Measurements from ENCODE around the gene FANCE. TPM values are rescaled to one million over a fixed set of nuclear protein-coding genes. Genes with fewer than 3 reads are reported as not detected.

The FANCE gene
- total and polyA plus RNA-seq, 9 of the 15 experiments (the other 6 are each of a cell fraction or from before 2014, with no cell fraction given), result 5.7 to 30.2 (median 17.0) TPM

DNA sequence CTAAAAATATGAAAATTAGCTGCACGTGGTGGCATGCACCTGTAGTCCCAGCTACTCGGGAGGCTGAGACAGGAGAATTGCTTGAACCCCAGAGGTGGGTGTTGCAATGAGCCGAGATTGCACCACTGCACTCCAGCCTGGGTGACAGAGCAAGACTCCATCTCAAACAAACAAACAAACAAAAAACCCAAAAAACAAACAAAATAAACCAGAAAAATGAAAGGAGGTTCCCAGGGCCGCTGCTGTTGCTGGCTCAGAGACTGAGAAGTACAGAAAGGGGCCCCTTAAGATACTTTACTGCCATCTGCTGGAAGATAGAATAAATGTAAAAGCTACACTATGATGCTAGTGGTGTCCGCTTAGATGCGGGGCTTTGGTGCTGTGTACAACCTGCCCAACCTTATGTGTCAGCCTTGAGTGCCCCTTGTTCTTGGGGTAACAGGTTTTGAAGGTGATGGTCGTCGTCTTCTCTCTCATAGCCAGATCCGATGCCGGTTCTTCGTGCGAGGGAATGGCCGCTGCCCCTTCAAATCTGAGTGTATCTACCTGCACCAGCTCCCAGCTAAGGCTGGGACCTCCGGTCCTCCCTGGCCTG, 2.8 kb upstream of the FANCE start (continued):
- TF ChIP-seq, protein P1, sequence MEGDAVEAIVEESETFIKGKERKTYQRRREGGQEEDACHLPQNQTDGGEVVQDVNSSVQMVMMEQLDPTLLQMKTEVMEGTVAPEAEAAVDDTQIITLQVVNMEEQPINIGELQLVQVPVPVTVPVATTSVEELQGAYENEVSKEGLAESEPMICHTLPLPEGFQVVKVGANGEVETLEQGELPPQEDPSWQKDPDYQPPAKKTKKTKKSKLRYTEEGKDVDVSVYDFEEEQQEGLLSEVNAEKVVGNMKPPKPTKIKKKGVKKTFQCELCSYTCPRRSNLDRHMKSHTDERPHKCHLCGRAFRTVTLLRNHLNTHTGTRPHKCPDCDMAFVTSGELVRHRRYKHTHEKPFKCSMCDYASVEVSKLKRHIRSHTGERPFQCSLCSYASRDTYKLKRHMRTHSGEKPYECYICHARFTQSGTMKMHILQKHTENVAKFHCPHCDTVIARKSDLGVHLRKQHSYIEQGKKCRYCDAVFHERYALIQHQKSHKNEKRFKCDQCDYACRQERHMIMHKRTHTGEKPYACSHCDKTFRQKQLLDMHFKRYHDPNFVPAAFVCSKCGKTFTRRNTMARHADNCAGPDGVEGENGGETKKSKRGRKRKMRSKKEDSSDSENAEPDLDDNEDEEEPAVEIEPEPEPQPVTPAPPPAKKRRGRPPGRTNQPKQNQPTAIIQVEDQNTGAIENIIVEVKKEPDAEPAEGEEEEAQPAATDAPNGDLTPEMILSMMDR (IDR thresholded peaks at IDR 0.05 in 2 of 3, conservative IDR thresholded peaks at IDR 0.05 in 1 of 3; ENCODE audit: insufficient read depth in 2 of 3, low read depth in 1 of 3, low read length in 3 of 3), result peak; percentile 82 to 97 (median 87)
- TF ChIP-seq GATAD2B (IDR thresholded peaks at IDR 0.05; ENCODE audit: borderline replicate concordance), result no peak
- TF ChIP-seq, protein P2, sequence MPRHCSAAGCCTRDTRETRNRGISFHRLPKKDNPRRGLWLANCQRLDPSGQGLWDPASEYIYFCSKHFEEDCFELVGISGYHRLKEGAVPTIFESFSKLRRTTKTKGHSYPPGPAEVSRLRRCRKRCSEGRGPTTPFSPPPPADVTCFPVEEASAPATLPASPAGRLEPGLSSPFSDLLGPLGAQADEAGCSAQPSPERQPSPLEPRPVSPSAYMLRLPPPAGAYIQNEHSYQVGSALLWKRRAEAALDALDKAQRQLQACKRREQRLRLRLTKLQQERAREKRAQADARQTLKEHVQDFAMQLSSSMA (CRISPR knock-in tag; IDR thresholded peaks at IDR 0.05), result no peak
- TF ChIP-seq, protein P3, sequence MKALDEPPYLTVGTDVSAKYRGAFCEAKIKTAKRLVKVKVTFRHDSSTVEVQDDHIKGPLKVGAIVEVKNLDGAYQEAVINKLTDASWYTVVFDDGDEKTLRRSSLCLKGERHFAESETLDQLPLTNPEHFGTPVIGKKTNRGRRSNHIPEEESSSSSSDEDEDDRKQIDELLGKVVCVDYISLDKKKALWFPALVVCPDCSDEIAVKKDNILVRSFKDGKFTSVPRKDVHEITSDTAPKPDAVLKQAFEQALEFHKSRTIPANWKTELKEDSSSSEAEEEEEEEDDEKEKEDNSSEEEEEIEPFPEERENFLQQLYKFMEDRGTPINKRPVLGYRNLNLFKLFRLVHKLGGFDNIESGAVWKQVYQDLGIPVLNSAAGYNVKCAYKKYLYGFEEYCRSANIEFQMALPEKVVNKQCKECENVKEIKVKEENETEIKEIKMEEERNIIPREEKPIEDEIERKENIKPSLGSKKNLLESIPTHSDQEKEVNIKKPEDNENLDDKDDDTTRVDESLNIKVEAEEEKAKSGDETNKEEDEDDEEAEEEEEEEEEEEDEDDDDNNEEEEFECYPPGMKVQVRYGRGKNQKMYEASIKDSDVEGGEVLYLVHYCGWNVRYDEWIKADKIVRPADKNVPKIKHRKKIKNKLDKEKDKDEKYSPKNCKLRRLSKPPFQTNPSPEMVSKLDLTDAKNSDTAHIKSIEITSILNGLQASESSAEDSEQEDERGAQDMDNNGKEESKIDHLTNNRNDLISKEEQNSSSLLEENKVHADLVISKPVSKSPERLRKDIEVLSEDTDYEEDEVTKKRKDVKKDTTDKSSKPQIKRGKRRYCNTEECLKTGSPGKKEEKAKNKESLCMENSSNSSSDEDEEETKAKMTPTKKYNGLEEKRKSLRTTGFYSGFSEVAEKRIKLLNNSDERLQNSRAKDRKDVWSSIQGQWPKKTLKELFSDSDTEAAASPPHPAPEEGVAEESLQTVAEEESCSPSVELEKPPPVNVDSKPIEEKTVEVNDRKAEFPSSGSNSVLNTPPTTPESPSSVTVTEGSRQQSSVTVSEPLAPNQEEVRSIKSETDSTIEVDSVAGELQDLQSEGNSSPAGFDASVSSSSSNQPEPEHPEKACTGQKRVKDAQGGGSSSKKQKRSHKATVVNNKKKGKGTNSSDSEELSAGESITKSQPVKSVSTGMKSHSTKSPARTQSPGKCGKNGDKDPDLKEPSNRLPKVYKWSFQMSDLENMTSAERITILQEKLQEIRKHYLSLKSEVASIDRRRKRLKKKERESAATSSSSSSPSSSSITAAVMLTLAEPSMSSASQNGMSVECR (CRISPR knock-in tag; IDR thresholded peaks at IDR 0.05), result 0 out of 2 replicates have a peak, but pooled peaks have one; percentile 6
- no peak for TF ChIP-seq ESRRA (IDR thresholded peaks at IDR 0.05; ENCODE audit: borderline replicate concordance, low read depth)
- no peak for TF ChIP-seq SETDB1 (IDR thresholded peaks at IDR 0.05; ENCODE audit: low read length)
- TF ChIP-seq ARNT (IDR thresholded peaks at IDR 0.05), result 0 out of 4 replicates have a peak, but pooled peaks of 1 of the 2 experiments have one; percentile 36
- no peak for TF ChIP-seq NFYB (IDR thresholded peaks at IDR 0.05; ENCODE audit: extremely low read depth, insufficient read length)
- TF ChIP-seq BACH1 (tag; IDR thresholded peaks at IDR 0.05), result no peak
- no peak for TF ChIP-seq MTA2 (IDR thresholded peaks at IDR 0.05; ENCODE audit: low read depth)
- TF ChIP-seq CREM (IDR thresholded peaks at IDR 0.05; ENCODE audit: low read depth), result no peak
- TF ChIP-seq ZNF41 (CRISPR knock-in tag; conservative IDR thresholded peaks at IDR 0.05), result no peak
- TF ChIP-seq ZBTB7A (IDR thresholded peaks at IDR 0.05; ENCODE audit: borderline replicate concordance, control insufficient read depth, low read depth, low read length), result no peak
- TF ChIP-seq MAZ (CRISPR knock-in tag; conservative IDR thresholded peaks at IDR 0.05 in 1 of 2, IDR thresholded peaks at IDR 0.05 in 1 of 2), result peak in 1 of 2 experiments; percentile 46; a peak in 2 of 4 replicates
- no peak for TF ChIP-seq RBM25 (IDR thresholded peaks at IDR 0.05; ENCODE audit: low read depth, low read length, severe bottlenecking)
